HCT116 (cell line): ENCODE results near the gene CFAP119. TPM values are rescaled to one million over a fixed set of nuclear protein-coding genes. Genes with fewer than 3 reads are reported as not detected.

Source experiments
- ATAC-seq: fragments of 200-7000 bp; cut with Tn5 transposase; 2 replicates; pipeline ENCODE4 v1.9.1; 2020; ENCODE audit warnings: mild to moderate bottlenecking, moderate library complexity
- BruUV-seq: library from RNA; stranded (reverse); fragments of 400-500 nt; replicated peaks from 2 replicates; lab custom pipeline; 2021; lab: Mats Ljungman, UMichigan
- CTCF ChIA-PET: fragments of 300-600 bp; sonication (Branson Sonifier 250); formaldehyde crosslinking; loops from one replicate; lab custom pipeline; 2021; ENCODE audit warnings: antibody characterized with exemption; lab: Charles Lee
- POLR2A ChIA-PET: fragments of 300-600, 350-600 bp; sonication (Branson Sonifier 250); formaldehyde crosslinking; loops from one replicate; lab custom pipeline; 2021; ENCODE audit warnings: antibody characterized with exemption; lab: Charles Lee
- RAD21 ChIA-PET, 2 experiments: fragments of 300-600 bp; sonication (Branson Sonifier 250); formaldehyde crosslinking; loops; one replicate each; lab custom pipeline; 2023; ENCODE audit warnings: low total read pairs in 2 of 2; ENCODE audit not compliant: uncharacterized antibody in 2 of 2, unreplicated experiment in 2 of 2, low non-redundant PET in 1 of 2; lab: Charles Lee
- DNase-seq: peaks from one replicate; pipeline ENCODE4 v3.0.0-alpha.2; 2010; ENCODE audit warnings: low read depth, low spot score
- H2AFZ ChIP-seq: fragments of 200-600 bp; shearing (Covaris generic), sonication (generic); 2 replicates; pipeline ENCODE4 v1.6.1; 2017; ENCODE audit warnings: low read depth, mixed run types, mixed read lengths, antibody characterized with exemption, low read length; ENCODE audit not compliant: poor library complexity, severe bottlenecking
- H3K27ac ChIP-seq: 2 replicates; pipeline ENCODE4 v1.5.1; 2012; ENCODE audit warnings: low read depth, low read length
- H3K27me3 ChIP-seq: fragments of 200-600 bp; sonication (generic); 2 replicates; pipeline ENCODE4 v1.6.1; 2016; ENCODE audit warnings: mixed run types, low read length, mixed read lengths; ENCODE audit not compliant: insufficient read depth
- H3K36me3 ChIP-seq, 2 experiments: fragments of 200-500 bp in 1 of 2; fragments of 200-600 bp in 1 of 2; sonication (Bioruptor generic) in 1 of 2; sonication (generic) in 1 of 2; 2 replicates each; pipeline versions ENCODE4 v1.5.1 to v1.6.1; 2014 to 2016; ENCODE audit warnings: low read length in 2 of 2, inconsistent platforms in 1 of 2, mixed read lengths in 1 of 2, mixed run types in 1 of 2; ENCODE audit not compliant: insufficient read depth in 2 of 2, control insufficient read depth in 1 of 2
- H3K4me1 ChIP-seq, 2 experiments: fragments of 200-600 bp in 1 of 2; sonication (generic) in 1 of 2; 2 replicates each; pipeline versions ENCODE4 v1.5.1 to v1.6.1; 2012 to 2017; ENCODE audit warnings: low read length in 2 of 2, inconsistent platforms in 1 of 2, mild to moderate bottlenecking in 1 of 2, mixed read lengths in 1 of 2, mixed run types in 1 of 2, moderate library complexity in 1 of 2; ENCODE audit not compliant: insufficient read depth in 2 of 2, control insufficient read depth in 1 of 2
- H3K4me2 ChIP-seq: fragments of 200-600 bp; sonication (generic); 2 replicates; pipeline ENCODE4 v1.6.1; 2017; ENCODE audit warnings: mixed run types, low read length, mixed read lengths
- H3K4me3 ChIP-seq, 2 experiments: fragments of 200-600 bp in 1 of 2; sonication (generic) in 1 of 2; replicated peaks in 1 of 2; 2 replicates each; pipeline ENCODE4 v1.5.1; 2011 to 2016; ENCODE audit warnings: low read length in 2 of 2, control low read depth in 1 of 2, low read depth in 1 of 2, mild to moderate bottlenecking in 1 of 2, mixed read lengths in 1 of 2, mixed run types in 1 of 2
- H3K79me2 ChIP-seq: fragments of 200-600 bp; sonication (generic); 2 replicates; pipeline ENCODE4 v1.6.1; 2017; ENCODE audit warnings: mild to moderate bottlenecking, mixed run types, low read length, moderate library complexity, mixed read lengths; ENCODE audit not compliant: insufficient read depth
- H3K9ac ChIP-seq: fragments of 200-600 bp; sonication (generic); 2 replicates; pipeline ENCODE4 v1.6.1; 2016; ENCODE audit warnings: low read length, mixed read lengths
- H3K9me2 ChIP-seq: fragments of 200-600 bp; sonication (generic), shearing (Covaris generic); 2 replicates; pipeline ENCODE4 v1.6.1; 2017; ENCODE audit warnings: mixed run types, mild to moderate bottlenecking, moderate library complexity; ENCODE audit not compliant: insufficient read depth
- H3K9me3 ChIP-seq, 2 experiments: fragments of 200-500 bp in 1 of 2; fragments of 200-600 bp in 1 of 2; sonication (Bioruptor generic) in 1 of 2; sonication (generic) in 1 of 2; 2 replicates each; pipeline ENCODE4 v1.6.1; 2014 to 2017; ENCODE audit warnings: low read length in 2 of 2, mixed read lengths in 2 of 2, inconsistent platforms in 1 of 2, low read depth in 1 of 2, mild to moderate bottlenecking in 1 of 2, mixed run types in 1 of 2, moderate library complexity in 1 of 2; ENCODE audit not compliant: control insufficient read depth in 1 of 2, insufficient read depth in 1 of 2
- H4K20me1 ChIP-seq: fragments of 200-600 bp; sonication (generic), shearing (Covaris generic); 2 replicates; pipeline ENCODE4 v1.6.1; 2017; ENCODE audit warnings: mixed run types, mild to moderate bottlenecking, moderate library complexity; ENCODE audit not compliant: insufficient read depth
- FOSL1 ChIP-seq: IDR thresholded peaks from 2 replicates; pipeline ENCODE4 v1.6.1; 2012; ENCODE audit warnings: low read depth
- intact Hi-C: fragments of 100-400 bp; cut with micrococcal nuclease; formaldehyde crosslinking; loops from 2 replicates; pipeline ENCODE4 v1.10.0; 2022
- total RNA-seq: library from RNA; stranded (reverse); gene quantifications from one replicate; pipeline ENCODE4 v1.2.1, GENCODE V29; 2021; ENCODE audit not compliant: unreplicated experiment
- TF ChIP-seq, protein P1 (sequence below), 3 experiments: fragments of 200-600 bp in 1 of 3; sonication (generic) in 1 of 3; IDR thresholded peaks in 2 of 3; conservative IDR thresholded peaks in 1 of 3; 2 replicates each; pipeline ENCODE4 v1.5.1; 2012 to 2017; ENCODE audit warnings: low read depth in 2 of 3, low read length in 2 of 3, antibody characterized with exemption in 1 of 3, borderline replicate concordance in 1 of 3, control low read depth in 1 of 3, mild to moderate bottlenecking in 1 of 3, mixed read lengths in 1 of 3, mixed run types in 1 of 3, moderate library complexity in 1 of 3; ENCODE audit not compliant: insufficient read depth in 1 of 3
- TF ChIP-seq, protein P2 (sequence below): IDR thresholded peaks from 2 replicates; pipeline ENCODE4 v1.6.1; 2012; ENCODE audit warnings: low read depth

CFAP119 gene
- total RNA-seq, 1 experiment from 2014 or later = 12.6 TPM

DNA sequence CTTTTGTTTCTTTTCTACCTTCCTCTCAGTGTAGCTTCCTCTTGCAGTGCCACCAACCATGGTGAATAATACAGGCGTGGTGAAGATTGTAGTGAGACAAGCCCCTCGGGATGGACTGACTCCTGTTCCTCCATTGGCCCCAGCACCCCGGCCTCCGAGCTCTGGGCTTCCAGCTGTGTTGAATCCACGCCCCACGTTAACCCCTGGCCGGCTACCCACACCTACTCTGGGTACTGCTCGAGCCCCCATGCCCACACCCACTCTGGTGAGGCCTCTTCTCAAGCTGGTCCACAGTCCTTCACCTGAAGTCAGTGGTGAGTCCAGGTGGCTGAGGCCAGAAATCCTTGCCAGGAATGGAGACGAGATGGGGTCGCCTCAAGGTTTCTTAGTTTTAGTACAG lies 38.9 kb downstream of the CFAP119 start:
- ChIA-PET CTCF (no interaction called here), POLR2A (no interaction called here), RAD21 (no interaction called here)
- no peaks in the 10 kb centered on the region for H4K20me1 ChIP-seq
- no peak for ATAC-seq
- no peak overlapping the region for H2AFZ ChIP-seq
- no peaks in the 10 kb centered on the region for H3K9me3 ChIP-seq
- no peaks in the 10 kb centered on the region for H3K4me1 ChIP-seq
- H3K27me3 ChIP-seq = no peaks in the 10 kb centered on the region
- no TSS peak for BruUV-seq
- H3K4me2 ChIP-seq = no peak overlapping the region
- DNase-seq = no peak
- no peaks in the 10 kb centered on the region for H3K9me2 ChIP-seq
- H3K36me3 ChIP-seq = peaks cover 72% of the 10 kb centered on the region in 2 experiments
- H3K79me2 ChIP-seq = peaks cover 67% of the 10 kb centered on the region
- H3K4me3 ChIP-seq = no peak overlapping the region
- no peak overlapping the region for H3K9ac ChIP-seq
- intact Hi-C loops = no loop called here
- TF ChIP-seq, protein P1, sequence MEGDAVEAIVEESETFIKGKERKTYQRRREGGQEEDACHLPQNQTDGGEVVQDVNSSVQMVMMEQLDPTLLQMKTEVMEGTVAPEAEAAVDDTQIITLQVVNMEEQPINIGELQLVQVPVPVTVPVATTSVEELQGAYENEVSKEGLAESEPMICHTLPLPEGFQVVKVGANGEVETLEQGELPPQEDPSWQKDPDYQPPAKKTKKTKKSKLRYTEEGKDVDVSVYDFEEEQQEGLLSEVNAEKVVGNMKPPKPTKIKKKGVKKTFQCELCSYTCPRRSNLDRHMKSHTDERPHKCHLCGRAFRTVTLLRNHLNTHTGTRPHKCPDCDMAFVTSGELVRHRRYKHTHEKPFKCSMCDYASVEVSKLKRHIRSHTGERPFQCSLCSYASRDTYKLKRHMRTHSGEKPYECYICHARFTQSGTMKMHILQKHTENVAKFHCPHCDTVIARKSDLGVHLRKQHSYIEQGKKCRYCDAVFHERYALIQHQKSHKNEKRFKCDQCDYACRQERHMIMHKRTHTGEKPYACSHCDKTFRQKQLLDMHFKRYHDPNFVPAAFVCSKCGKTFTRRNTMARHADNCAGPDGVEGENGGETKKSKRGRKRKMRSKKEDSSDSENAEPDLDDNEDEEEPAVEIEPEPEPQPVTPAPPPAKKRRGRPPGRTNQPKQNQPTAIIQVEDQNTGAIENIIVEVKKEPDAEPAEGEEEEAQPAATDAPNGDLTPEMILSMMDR (IDR thresholded peaks at IDR 0.05 in 2 of 3, conservative IDR thresholded peaks at IDR 0.05 in 1 of 3; ENCODE audit: borderline replicate concordance in 1 of 3, insufficient read depth in 1 of 3, low read depth in 2 of 3, low read length in 2 of 3) = no peak
- TF ChIP-seq, protein P2, sequence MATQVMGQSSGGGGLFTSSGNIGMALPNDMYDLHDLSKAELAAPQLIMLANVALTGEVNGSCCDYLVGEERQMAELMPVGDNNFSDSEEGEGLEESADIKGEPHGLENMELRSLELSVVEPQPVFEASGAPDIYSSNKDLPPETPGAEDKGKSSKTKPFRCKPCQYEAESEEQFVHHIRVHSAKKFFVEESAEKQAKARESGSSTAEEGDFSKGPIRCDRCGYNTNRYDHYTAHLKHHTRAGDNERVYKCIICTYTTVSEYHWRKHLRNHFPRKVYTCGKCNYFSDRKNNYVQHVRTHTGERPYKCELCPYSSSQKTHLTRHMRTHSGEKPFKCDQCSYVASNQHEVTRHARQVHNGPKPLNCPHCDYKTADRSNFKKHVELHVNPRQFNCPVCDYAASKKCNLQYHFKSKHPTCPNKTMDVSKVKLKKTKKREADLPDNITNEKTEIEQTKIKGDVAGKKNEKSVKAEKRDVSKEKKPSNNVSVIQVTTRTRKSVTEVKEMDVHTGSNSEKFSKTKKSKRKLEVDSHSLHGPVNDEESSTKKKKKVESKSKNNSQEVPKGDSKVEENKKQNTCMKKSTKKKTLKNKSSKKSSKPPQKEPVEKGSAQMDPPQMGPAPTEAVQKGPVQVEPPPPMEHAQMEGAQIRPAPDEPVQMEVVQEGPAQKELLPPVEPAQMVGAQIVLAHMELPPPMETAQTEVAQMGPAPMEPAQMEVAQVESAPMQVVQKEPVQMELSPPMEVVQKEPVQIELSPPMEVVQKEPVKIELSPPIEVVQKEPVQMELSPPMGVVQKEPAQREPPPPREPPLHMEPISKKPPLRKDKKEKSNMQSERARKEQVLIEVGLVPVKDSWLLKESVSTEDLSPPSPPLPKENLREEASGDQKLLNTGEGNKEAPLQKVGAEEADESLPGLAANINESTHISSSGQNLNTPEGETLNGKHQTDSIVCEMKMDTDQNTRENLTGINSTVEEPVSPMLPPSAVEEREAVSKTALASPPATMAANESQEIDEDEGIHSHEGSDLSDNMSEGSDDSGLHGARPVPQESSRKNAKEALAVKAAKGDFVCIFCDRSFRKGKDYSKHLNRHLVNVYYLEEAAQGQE = no peak
- TF ChIP-seq FOSL1 = no peak
- H3K27ac ChIP-seq = no peak overlapping the region
